GM12874 (cell line): ENCODE results near the gene DSTN.

Experiments used
- CTCF ChIP-seq: IDR thresholded peaks from 2 replicates; pipeline ENCODE4 v1.5.1; 2011; ENCODE audit warnings: low read depth, mild to moderate bottlenecking, control low read depth, low read length, moderate library complexity; ENCODE audit not compliant: insufficient read depth

DSTN gene

GRCh38 chr20:17652411-17652810 lies 82.5 kb downstream of the DSTN start:
- no peak for TF ChIP-seq CTCF

GRCh38 chr20:17653835-17654648 lies 84.2 kb downstream of the DSTN start:
- no peak for TF ChIP-seq CTCF

GRCh38 chr20:17654649-17655285 lies 84.9 kb downstream of the DSTN start:
- TF ChIP-seq CTCF = peak; percentile 41

- TF ChIP-seq CTCF = no peak
Observed at GRCh38 chr20:17655286-17655651, 85.4 kb downstream of the DSTN start.

- no peak for TF ChIP-seq CTCF
Observed at GRCh38 chr20:17655865-17656479, 86.1 kb downstream of the DSTN start.

GRCh38 chr20:17657079-17657825 lies 87.4 kb downstream of the DSTN start:
- no peak for TF ChIP-seq CTCF

- TF ChIP-seq CTCF = no peak
Observed at GRCh38 chr20:17657898-17658647, 88.2 kb downstream of the DSTN start.
